ELR (cell line): ENCODE results near the gene CCDC59.

Source experiments
- DNase-seq: peaks from one replicate; pipeline ENCODE4 v3.0.0-alpha.2; 2015; ENCODE audit warnings: low read depth

CCDC59 gene

DNA sequence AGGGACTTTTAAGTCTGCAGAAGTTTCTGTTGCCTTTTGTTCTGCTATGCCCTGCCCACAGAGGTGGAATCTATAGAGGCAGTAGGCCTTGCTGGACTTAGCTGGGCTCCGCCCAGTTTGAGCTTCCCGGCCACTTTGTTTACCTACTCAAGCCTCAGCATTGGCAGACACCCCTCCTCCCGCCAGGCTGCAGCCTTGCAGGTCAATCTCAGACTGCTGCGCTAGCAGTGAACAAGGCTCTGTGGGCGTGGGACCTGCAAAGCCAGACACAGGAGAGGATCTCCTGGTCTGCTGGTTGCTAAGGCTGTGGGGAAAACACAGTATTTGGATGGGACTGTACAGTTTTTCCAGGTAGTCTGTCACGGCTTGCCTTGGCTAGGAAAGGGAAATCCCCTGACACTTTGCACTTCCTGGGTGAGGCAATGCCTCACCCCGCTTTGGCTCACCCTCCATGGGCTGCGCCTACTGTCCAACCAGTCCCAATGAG lies 43.7 kb downstream of the CCDC59 start:
- DNase-seq: no peak
